GM21381 (cell line): Measurements from ENCODE around the gene DRD1.

Source experiments
- ATAC-seq: cut with Tn5 transposase; IDR thresholded peaks from one replicate; pipeline ENCODE4 v1.9.1; 2021; ENCODE audit warnings: mild to moderate bottlenecking, moderate library complexity; ENCODE audit not compliant: unreplicated experiment

The DRD1 gene

GRCh38 chr5:175444060-175444904 is at the start of gene DRD1:
Gene DRD1 (minus strand): TSS chr5:175444182. CDS start chr5:175443099, 1,083 bp downstream.
- no peak for ATAC-seq

GRCh38 chr5:175493726-175494125 is 49.7 kb upstream of the DRD1 start:
- ATAC-seq = no peak

- no peak for ATAC-seq
These were observed 49.3 kb upstream of the DRD1 start for GRCh38 chr5:175493260-175493659.

GRCh38 chr5:175491223-175491622 is 47.2 kb upstream of the DRD1 start:
- no peak for ATAC-seq

GRCh38 chr5:175489693-175490443 is 45.9 kb upstream of the DRD1 start:
- ATAC-seq = no peak

- ATAC-seq = no peak
These were observed 43.7 kb upstream of the DRD1 start for GRCh38 chr5:175487514-175488222.

- ATAC-seq = no peak
These were observed 41.6 kb upstream of the DRD1 start for GRCh38 chr5:175485631-175486030.

GRCh38 chr5:175484829-175485228 is 40.8 kb upstream of the DRD1 start:
- ATAC-seq = no peak

GRCh38 chr5:175484322-175484721 is 40.3 kb upstream of the DRD1 start:
- ATAC-seq = no peak

GRCh38 chr5:175483337-175483736 is 39.4 kb upstream of the DRD1 start:
- no peak for ATAC-seq

GRCh38 chr5:175479125-175479881 is 35.3 kb upstream of the DRD1 start:
- ATAC-seq = no peak

GRCh38 chr5:175478384-175479124 is 34.6 kb upstream of the DRD1 start, which contains the start of gene SFXN1:
Gene SFXN1 (plus strand): TSS chr5:175478560. CDS start chr5:175492104, 13,544 bp downstream.
- ATAC-seq = peak; percentile 93

- no peak for ATAC-seq
These were observed 34.0 kb upstream of the DRD1 start for GRCh38 chr5:175478008-175478383.

- no peak for ATAC-seq
These were observed 33.5 kb upstream of the DRD1 start for GRCh38 chr5:175477440-175477839.

GRCh38 chr5:175475248-175475647 is 31.3 kb upstream of the DRD1 start:
- ATAC-seq = no peak

GRCh38 chr5:175472378-175472777 is 28.4 kb upstream of the DRD1 start:
- no peak for ATAC-seq

- no peak for ATAC-seq
These were observed 27.6 kb upstream of the DRD1 start for GRCh38 chr5:175471628-175472027.

- no peak for ATAC-seq
These were observed 27.2 kb upstream of the DRD1 start for GRCh38 chr5:175471196-175471595.

- ATAC-seq = no peak
These were observed 26.8 kb upstream of the DRD1 start for GRCh38 chr5:175470781-175471180.

GRCh38 chr5:175469916-175470315 is 25.9 kb upstream of the DRD1 start:
- ATAC-seq = no peak
